ENCODE data around the gene TMEM184B.

The TMEM184B gene

GRCh38 chr22:38305471-38306448 is 33.0 kb upstream of the TMEM184B start:
- peak; percentile 12 for DNase-seq

DNA sequence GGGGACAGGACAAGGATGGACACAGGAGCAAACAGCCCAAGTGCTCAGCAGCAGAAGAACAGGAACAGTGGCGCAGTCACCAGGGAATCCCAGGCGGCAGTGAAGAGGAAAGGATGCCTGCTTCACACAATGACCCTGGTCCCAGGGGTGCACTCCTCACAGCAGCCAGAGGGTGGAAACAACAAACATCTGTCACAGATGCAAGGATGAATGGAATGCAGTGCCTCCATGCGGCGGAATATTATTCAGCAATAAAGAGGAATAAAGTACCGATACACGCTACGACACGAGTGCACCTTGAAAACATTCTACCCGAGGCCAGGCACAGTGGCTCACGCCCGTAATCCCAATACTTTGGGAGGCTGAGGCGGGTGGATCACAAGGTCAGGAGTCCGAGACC is 31.7 kb upstream of the TMEM184B start:
- no peak for DNase-seq

GRCh38 chr22:38303974-38304373 is 31.2 kb upstream of the TMEM184B start:
- DNase-seq, result no peak

- no peak for DNase-seq
Measured at GRCh38 chr22:38302906-38303305, 30.1 kb upstream of the TMEM184B start.

DNA sequence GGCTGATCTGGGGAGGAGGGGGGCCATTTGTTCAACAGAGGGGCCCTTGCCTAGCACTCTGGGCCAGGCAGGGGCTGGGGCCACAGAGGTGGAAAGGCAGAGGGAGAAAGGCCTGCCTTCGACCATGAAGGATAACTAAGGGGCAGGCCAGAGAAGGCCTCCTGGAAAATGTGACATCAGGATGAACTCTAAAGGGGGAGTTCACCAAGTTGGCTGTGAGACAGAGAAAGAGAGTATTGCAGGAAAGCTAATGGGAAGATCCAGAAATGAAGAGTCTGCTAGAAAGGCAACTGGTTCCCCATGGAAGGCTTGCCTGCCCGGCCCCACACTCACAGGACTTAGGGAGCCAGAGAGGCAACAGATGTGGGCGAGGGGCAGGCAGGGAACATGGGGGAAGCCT is 28.1 kb upstream of the TMEM184B start:
- no peak for DNase-seq

DNA sequence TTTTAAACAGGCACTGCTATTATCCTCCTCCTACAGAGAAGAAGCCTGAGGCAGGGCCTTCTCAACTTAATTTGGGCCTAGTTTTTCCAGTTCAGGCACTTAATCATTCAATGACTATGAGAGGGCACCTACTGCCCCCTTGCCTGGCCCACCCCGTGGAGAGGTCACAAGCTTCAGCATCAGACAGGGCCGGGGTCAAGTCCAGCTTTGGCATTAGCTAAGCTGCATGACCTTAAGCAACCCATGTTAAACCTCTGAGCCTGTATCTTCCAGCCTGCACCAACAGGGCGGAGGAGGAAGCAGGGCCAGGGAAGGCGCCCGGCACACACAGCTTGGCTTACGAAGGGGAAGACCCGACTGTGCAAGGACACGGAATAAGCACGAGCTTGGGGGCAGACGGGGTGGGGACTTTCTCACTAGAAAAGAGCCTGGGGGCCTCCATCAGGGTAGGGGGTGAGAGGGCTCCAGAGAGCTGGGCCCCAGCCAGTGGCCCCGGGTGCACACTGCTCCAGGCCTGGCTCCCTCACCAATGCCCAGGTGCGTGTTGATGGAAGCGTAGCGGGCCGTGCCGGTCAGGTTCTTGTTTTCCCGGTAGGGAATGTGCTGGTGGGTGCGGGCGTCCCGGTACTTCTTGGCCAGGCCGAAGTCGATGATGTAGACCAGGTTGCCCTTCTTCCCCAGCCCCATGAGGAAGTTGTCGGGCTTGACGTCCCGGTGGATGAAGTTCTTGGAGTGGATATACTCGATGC is 27.6 kb upstream of the TMEM184B start:
- no peak for DNase-seq

DNA sequence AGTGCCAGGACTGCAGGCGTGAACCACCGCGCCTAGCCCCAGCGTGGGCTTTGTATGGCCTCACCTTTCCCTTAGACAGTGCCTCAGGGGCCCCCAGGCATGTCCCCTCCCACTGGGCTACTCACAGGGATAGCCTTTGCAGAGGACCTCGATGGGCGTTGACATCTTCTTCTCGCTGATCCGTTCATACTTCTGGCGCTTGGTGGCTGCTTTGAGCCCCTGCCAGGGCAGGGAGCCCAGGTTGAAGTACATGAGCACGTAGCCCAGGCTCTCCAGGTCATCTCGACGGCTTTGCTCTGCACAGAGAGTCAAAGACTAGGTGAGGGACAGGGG is 26.9 kb upstream of the TMEM184B start:
- DNase-seq, result no peak

- DNase-seq, result peak; percentile 27
Measured at GRCh38 chr22:38298312-38299005, 25.6 kb upstream of the TMEM184B start.

GRCh38 chr22:38296372-38296771 is 23.6 kb upstream of the TMEM184B start:
- DNase-seq, result no peak

- DNase-seq, result no peak
Measured at GRCh38 chr22:38295863-38296262, 23.1 kb upstream of the TMEM184B start.

DNA sequence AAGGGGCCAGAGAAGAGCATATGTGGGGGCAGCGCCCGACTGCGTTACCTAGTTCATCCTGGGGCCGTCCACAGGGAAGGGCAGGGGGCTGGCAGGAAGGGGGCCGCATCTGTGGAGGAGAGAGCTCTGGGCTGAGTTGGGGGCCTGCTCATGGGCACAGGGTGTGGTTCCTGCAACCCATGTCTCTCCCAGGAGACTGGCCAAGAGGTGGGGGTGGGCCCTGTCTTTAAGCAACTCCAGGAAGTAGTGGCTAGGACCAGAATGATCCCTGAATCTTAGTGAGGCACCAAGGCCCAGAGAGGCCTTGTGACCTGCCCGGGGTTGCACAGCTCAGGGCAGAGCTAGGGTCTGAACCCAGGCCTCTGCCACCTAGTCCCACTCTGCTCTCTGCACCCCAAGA is 22.5 kb upstream of the TMEM184B start:
- DNase-seq, result no peak

DNA sequence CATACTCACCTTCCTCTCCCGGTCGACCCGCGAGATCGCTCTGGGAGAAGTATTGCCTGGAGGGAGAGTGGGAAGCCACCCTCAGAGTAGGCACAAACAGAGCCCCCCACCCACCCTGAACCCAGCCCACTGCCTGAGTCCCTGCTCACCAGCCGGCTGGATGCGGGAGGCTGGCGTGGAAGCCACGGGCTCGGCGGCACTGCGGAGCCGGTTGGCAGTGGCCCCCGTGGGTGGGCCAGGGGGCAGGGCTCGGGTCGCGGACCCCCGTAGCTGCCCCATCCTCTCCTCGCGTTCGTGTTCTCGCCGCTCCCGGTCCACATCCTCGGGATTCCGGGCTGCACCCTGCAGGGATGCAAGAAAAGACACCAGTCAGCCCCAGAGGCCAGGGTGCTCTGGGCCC is 21.4 kb upstream of the TMEM184B start:
- no peak for DNase-seq

DNA sequence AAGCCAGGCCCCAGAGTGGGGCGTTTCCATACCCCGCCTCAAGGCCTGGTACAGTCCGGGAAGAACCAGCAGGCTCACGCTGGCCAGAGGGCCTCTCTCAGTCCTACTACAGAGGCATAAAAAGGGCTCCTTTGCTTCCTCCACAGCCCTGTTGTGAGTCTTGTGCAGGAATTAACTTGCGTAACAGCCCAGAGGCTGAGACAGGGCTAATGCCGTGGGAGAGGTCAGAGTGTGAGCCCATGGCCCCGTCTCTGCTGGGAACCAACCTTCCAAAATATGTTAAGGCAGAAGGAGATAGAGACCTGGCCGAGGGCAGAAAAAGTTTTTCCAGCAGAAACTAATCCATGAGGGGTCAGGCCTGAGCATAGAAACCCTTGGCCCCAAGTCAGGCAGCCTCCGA is 19.9 kb upstream of the TMEM184B start:
- no peak for DNase-seq

DNA sequence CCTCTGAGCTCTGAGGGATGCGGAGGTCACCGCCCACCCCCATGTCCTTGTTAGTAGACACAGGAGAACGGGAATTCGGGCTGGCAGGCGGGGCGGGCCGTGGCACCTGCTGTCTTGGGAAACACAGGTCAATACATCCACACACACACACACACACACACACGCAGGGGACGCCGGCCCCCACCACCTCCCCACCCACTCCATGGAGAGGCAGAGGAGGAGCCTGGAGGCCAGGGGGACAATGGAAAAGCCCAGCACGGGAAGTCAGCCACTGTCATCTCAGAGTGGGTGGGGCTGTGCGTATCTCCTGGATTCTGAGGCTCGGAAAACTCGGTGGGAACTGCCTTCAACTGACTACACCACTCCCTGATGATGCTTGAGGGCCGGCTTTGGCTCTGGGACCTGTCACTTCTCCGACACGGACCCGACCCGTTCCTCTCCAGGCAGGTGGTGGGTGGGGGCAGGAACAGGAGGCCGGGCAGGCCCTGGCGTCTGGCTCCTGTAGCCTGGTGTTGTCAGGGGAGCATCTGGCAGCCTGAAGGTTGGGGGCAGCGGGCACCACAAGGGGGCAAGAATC is 18.5 kb upstream of the TMEM184B start:
- DNase-seq, result no peak

DNA sequence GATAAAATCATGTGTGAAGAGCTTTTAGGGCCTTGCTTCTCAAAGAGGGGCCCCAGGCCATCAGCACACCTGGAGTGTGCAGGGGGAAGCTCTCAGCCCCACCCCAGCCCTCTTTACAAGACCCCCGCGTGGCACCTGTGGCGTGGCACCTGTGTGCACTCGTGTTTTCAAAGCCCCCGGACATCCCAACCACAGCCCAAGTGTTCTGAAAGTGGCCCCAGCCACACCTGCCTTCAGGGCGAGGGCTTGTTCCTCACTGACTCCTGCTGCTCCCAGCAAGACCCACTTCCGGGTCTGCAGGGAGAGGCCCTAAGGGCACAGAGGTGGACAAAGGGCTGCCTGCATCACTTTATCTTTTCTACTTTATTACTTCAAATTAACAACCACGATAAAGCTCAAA is 17.5 kb upstream of the TMEM184B start:
- no peak for DNase-seq

GRCh38 chr22:38289583-38290082 is 16.8 kb upstream of the TMEM184B start:
- DNase-seq, result no peak

DNA sequence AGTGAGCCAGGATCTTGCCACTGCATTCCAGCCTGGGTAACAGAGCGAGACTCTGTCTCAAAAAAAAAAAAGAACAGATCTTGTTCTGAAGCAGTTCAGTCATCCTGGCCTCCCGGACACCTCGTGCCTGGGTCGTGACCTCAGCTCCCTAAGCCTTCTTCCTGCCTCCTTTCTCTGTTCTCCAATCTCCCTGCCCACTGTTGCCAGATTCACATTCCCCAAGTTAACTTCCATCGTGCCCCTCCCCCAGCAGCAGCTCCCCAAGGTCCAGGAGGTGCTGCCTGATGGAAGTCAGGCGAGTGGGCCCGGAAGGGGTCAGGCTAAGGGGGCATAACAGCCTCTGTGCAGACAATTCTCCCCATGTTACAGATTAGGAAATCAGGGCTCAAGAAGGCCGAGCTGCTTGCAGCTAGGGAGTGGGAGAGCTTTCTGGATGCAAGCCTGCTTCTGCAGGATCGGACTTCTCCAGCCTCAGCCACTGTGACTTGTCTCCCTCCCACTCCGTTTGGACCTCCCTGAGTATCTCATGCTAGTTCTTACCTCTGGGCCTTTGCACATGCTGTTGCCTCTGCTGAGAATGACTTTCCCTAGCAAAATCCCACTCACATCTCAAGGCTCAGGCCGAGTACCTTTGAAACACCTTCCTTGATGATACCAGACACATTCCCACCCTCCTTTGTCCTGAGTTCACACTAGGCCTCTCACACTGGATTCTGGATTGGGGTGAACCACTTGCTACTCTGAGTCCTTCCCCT is 14.3 kb upstream of the TMEM184B start:
- DNase-seq, result no peak

DNA sequence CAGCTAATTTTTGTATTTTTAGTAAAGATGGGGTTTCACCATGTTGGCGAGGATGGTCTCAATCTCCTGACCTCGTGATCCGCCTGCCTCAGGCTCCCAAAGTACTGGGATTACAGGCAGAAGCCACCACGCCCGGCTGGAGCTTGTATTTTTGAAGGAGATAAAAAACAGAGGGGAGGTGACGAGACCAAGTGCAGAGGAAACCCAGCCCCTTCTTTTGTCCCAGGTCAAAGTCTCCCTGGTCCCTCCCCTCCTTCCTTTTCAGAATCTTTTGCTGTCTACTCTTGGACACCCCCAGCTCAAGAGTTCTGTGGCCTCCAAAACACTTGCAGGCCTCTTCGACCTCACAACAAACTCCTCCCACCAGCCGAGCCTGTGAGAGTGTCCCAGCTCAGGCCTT is 12.2 kb upstream of the TMEM184B start:
- no peak for DNase-seq

- DNase-seq, result no peak
Measured at GRCh38 chr22:38284042-38284402, 11.2 kb upstream of the TMEM184B start.

DNA sequence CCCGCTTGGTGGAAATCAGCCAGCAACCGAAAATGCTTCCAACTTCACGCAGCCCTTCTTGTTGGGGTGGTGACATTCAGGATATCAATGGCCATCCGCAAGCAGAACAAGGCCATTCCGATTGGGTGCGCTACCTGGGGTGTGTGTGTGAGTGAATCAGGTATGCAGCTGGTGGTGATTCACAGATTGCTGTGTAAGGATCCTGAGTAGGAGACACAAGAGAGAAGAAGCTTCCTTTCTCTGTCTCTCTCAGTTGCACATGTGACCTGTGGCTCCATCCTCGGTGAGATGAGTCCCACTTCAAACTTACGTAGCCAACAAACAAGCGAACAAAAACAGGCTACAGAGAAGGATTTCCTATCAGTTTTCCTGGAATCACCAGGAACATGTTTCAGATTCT is 9.6 kb upstream of the TMEM184B start:
- no peak for DNase-seq

- DNase-seq, result no peak
Measured at GRCh38 chr22:38276166-38276565, 3.4 kb upstream of the TMEM184B start.

GRCh38 chr22:38273135-38273826 is 471 bp upstream of the TMEM184B start:
- no peak for DNase-seq

Data from activated T-cell treated with anti-CD3 and anti-CD28 coated beads for 4 hours (primary cell).